Testis (tissue), 3 donors: ENCODE results near the gene OVAAL. TPM values are rescaled to one million over a fixed set of nuclear protein-coding genes. Genes with fewer than 3 reads are reported as not detected.

Experiments
- DNase-seq: peaks from one replicate; pipeline ENCODE4 v3.0.0-alpha.2; 2019
- H3K27ac ChIP-seq, 2 donors: fragments of 200-600 bp; sonication (generic); one replicate each; pipeline ENCODE4 v1.5.1; 2019
- H3K27me3 ChIP-seq: fragments of 200-600 bp; sonication (generic); one replicate; pipeline ENCODE4 v1.5.1; 2019
- H3K36me3 ChIP-seq: fragments of 200-600 bp; sonication (generic); one replicate; pipeline ENCODE4 v1.5.1; 2017; ENCODE audit warnings: low read depth; ENCODE audit errors: missing control alignments
- H3K4me1 ChIP-seq: fragments of 200-600 bp; sonication (generic); one replicate; pipeline ENCODE4 v1.5.1; 2019
- H3K4me3 ChIP-seq, 2 donors: fragments of 200-600 bp; sonication (generic); one replicate each; pipeline ENCODE4 v1.5.1; 2017 to 2019
- H3K9me3 ChIP-seq: fragments of 200-600 bp; sonication (generic); one replicate; pipeline ENCODE4 v1.5.1; 2017
- POLR2A ChIP-seq: fragments of 450-650 bp; IDR thresholded peaks from one replicate; pipeline ENCODE4 v1.6.1; 2017; ENCODE audit warnings: antibody characterized with exemption, mild to moderate bottlenecking, moderate library complexity
- WGBS, 2 donors: methylation state at CpG; one replicate each; pipeline ENCODE4 v1.1.5; 2018; 5-methylcytosine and 5-hydroxymethylcytosine counted together
- intact Hi-C: fragments of 100-400 bp; cut with DNase I; formaldehyde crosslinking; loops from one replicate; pipeline ENCODE4 v1.15.1; 2023; ENCODE audit warnings: low total_unique reads
- polyA plus RNA-seq: library from polyadenylated mRNA; stranded (reverse); fragments of 350-450 nt; fragmentation: Illumina TruSeq; extraction: RNeasy Lipid Tissue Mini Kit (QIAGEN cat#74804); gene quantifications from one replicate; pipeline ENCODE4 v1.2.3, GENCODE V29; 2014; ENCODE audit warnings: low read depth, low replicate concordance; ENCODE audit not compliant: insufficient read depth
- small RNA-seq, 2 donors: library from RNA; depleted of rRNA; stranded (forward); fragments of <200 nt; gene quantifications; one replicate each; pipeline ENCODE3, GENCODE V24; 2016
- total RNA-seq, 2 donors: library from RNA; depleted of rRNA; stranded (reverse); fragments of >200 nt; gene quantifications; one replicate each; pipeline ENCODE4 v1.2.3, GENCODE V29; 2016
- TF ChIP-seq, protein P1 (sequence below), 3 experiments: fragments of 450-650 bp in 2 of 3; fragments of 200-600 bp in 1 of 3; sonication (generic) in 1 of 3; IDR thresholded peaks; one replicate each; pipeline ENCODE4 v1.5.1; 2016 to 2019; ENCODE audit warnings: antibody characterized with exemption in 3 of 3, mild to moderate bottlenecking in 2 of 3, moderate library complexity in 1 of 3

Gene OVAAL
- total and polyA plus RNA-seq, 3 donors from 2014 or later, result not detected

DNA sequence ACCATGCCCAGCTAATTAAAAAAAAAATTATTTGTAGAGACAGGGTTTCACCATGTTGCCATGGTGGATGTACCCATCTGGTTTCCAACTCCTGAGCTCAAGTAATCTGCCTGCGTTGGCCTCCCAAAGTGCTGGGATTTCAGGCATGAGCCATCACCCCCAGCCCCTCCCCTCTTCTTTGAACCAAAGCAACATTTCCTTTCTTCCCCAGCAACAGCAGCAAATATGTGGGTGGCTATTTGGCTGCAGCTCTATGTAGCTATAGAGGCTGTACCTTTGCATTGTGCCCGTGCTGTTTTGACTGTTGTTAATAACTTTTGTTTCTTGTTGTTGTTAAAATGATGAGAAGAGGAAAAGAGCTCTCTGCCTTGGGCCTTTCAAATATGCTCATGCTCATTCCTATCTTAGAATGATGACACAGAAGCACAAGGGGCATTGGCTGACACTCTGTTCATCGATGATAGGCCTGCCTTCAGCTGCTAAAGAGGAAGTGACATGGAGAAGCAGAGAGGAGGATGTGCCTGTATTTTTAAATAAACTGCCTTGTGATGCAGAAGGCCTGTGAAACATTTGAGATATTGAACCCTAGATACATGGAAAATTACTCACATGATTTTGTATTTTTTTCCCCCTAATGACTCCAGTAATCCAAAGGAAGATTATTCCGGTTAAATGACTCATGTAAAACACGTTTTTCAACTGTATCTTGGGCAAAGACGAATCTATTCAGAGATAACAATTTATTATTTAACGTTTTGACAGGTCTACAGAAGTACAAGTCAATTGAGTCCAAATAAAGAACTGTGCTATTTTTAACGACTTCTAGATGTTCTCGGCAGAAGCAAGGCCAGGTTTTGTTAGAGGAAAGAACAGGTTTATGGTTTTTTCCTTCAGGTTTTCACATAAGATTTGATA lies 52.5 kb downstream of the OVAAL start:
- H3K36me3 ChIP-seq, result no peaks in the 10 kb centered on the region
- H3K4me3 ChIP-seq, result no peak overlapping the region
- TF ChIP-seq POLR2A, result no peak
- TF ChIP-seq, protein P1, sequence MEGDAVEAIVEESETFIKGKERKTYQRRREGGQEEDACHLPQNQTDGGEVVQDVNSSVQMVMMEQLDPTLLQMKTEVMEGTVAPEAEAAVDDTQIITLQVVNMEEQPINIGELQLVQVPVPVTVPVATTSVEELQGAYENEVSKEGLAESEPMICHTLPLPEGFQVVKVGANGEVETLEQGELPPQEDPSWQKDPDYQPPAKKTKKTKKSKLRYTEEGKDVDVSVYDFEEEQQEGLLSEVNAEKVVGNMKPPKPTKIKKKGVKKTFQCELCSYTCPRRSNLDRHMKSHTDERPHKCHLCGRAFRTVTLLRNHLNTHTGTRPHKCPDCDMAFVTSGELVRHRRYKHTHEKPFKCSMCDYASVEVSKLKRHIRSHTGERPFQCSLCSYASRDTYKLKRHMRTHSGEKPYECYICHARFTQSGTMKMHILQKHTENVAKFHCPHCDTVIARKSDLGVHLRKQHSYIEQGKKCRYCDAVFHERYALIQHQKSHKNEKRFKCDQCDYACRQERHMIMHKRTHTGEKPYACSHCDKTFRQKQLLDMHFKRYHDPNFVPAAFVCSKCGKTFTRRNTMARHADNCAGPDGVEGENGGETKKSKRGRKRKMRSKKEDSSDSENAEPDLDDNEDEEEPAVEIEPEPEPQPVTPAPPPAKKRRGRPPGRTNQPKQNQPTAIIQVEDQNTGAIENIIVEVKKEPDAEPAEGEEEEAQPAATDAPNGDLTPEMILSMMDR (IDR thresholded peaks at IDR 0.05), result no peak
- 47 to 56% methylated on average over 9 of the region's 9 CpGs for WGBS, 2 donors
- no peaks in the 10 kb centered on the region for H3K27me3 ChIP-seq
- H3K9me3 ChIP-seq, result no peaks in the 10 kb centered on the region
- no peak for DNase-seq
- peak overlapping the region; percentile 9 to 46 for H3K27ac ChIP-seq
- intact Hi-C loops, result no loop called here
- peaks cover 5% of the 10 kb centered on the region for H3K4me1 ChIP-seq

DNA sequence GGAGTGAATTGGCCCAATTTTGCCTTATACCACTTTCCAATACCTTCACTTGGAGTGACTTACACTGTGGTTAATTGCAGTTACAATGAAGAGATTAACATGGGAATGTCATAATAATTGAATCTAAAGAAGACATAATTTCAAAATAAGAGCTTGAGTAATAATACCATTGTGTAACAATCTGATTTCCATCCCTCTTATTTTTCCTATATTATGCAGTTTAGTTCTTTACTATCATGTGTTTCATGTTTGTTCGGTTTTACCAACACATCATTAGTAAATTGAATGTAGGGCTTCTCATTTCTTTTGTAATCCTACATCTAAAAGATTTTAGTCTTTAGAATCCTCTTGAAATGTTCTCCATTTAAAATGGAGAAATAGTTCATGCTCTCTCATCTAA lies 53.9 kb downstream of the OVAAL start:
- no peak overlapping the region for H3K4me3 ChIP-seq
- WGBS, 2 donors, result 85 to 90% methylated on average over 1 of the region's 1 CpG
- H3K27ac ChIP-seq, result peak overlapping the region in 1 of 2 donors; percentile 9
- no peaks in the 10 kb centered on the region for H3K27me3 ChIP-seq
- TF ChIP-seq, protein P1 (IDR thresholded peaks at IDR 0.05), result no peak
- no peak for TF ChIP-seq POLR2A
- no peak for DNase-seq
- no peaks in the 10 kb centered on the region for H3K9me3 ChIP-seq
- H3K36me3 ChIP-seq, result no peaks in the 10 kb centered on the region
- intact Hi-C loops, result no loop called here
- H3K4me1 ChIP-seq, result peaks cover 5% of the 10 kb centered on the region

DNA sequence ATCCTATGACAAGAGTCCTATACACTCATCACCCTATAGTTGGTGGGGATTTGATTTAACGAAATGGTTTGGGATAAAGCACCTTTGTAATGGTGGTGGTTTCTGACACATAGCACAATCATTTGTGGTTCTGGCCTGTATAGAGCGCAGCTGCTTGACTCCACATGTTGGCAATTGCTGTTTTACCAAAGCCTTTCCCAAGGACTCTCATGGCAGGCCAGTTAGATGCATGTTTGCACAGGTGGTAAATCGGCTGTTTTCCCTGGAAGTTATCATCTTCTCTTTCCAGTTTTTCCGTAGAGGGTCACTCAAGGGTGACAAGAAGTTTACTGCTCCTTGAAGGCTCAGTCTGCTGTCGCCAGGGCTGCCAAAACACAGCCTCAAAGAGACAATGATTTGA lies 56.0 kb downstream of the OVAAL start:
- Histone ChIP-seq H3K4me3 (no peak overlapping the region), H3K36me3 (no peaks in the 10 kb centered on the region), H3K4me1 (peaks cover 5% of the 10 kb centered on the region), H3K27me3 (no peaks in the 10 kb centered on the region), H3K27ac (no peak overlapping the region), H3K9me3 (no peaks in the 10 kb centered on the region)
- intact Hi-C loops, result no loop called here
- TF ChIP-seq, protein P1 (IDR thresholded peaks at IDR 0.05), result no peak
- no peak for TF ChIP-seq POLR2A
- 71 to 80% methylated on average over 5 of the region's 5 CpGs for WGBS, 2 donors
- DNase-seq, result no peak

DNA sequence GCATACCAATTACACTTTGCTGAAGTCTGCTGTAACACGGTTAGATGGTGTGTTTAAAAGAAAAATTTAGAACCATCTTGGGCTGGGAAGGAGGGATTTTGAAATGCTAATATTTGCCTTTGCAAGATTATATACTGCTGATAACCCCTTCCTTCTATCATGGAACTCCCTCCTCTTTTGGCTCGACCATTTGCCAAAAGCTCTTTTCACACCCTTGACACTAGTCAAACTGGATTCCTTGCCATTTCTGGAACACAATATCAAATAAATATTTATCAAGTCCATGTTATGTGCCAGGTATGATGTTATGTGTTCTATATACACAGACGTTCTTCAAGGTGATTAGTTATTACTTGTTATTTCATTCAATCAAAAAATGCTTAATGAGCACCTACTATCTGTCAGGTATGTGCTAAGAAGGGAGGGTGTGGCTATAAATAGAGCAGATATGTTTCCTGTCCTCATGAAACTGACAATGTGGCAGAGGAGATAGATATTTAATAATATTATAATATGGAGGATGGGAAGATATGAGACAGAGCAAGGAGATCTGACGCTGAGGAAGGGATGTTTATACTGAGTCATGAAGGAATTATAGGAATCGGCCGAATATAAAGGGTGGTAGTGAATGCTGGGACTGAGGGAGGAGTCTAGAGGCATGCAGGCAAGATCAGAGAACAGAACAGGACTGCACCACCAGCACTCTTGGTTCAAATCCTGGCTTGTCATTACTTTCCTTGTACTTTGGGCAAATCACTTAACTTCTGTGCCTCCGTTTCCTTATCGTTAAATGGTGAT lies 56.9 kb downstream of the OVAAL start:
- Histone ChIP-seq H3K27ac (no peak overlapping the region), H3K4me3 (no peak overlapping the region), H3K27me3 (no peaks in the 10 kb centered on the region), H3K4me1 (peaks cover 5% of the 10 kb centered on the region), H3K9me3 (no peaks in the 10 kb centered on the region), H3K36me3 (no peaks in the 10 kb centered on the region)
- intact Hi-C loops, result no loop called here
- DNase-seq, result no peak
- TF ChIP-seq, protein P1 (IDR thresholded peaks at IDR 0.05), result no peak
- TF ChIP-seq POLR2A, result no peak
- 80 to 88% methylated on average over 8 of the region's 8 CpGs for WGBS, 2 donors

Small RNA genes lying within 50 kb of the gene (small RNA-seq; reads per million reads assigned to genes)
- 0 reads per million in 2 donors for gene RF00019

Other genes starting within 250 kb of the OVAAL start
- gene ACBD6, start 56.4 kb upstream of the OVAAL start, total RNA-seq, result 100 to 1,000 TPM in 1 of 2 donors, 10 to 100 TPM in 1; 97.2 to 102 TPM
- 61.9 TPM for gene ACBD6, start 56.4 kb upstream of the OVAAL start, polyA plus RNA-seq
- 10 to 100 TPM; 71.8 to 76.2 TPM for gene XPR1, start 73.1 kb downstream of the OVAAL start, total RNA-seq
- gene XPR1, start 73.1 kb downstream of the OVAAL start, polyA plus RNA-seq, result 34.8 TPM